NT2/D1 (cell line): ENCODE data around the gene LRCH1.

ENCODE experiments used
- YY1 ChIP-seq: IDR thresholded peaks from 2 replicates; pipeline ENCODE4 v1.6.1; 2011; ENCODE audit not compliant: insufficient read length, insufficient read depth
- ZNF274 ChIP-seq: IDR thresholded peaks from 2 replicates; pipeline ENCODE4 v1.6.1; 2011; ENCODE audit warnings: mild to moderate bottlenecking, low read depth, low read length

GRCh38 chr13:46605076-46605824, 52.3 kb downstream of the LRCH1 start:
- TF ChIP-seq ZNF274: no peak
- no peak for TF ChIP-seq YY1
